Neural progenitor cell (in vitro differentiated cells): ENCODE data around the gene PRPF4. TPM values are rescaled to one million over a fixed set of nuclear protein-coding genes. Genes with fewer than 3 reads are reported as not detected.

Source experiments
- DNase-seq: peaks from one replicate; pipeline ENCODE4 v3.0.0-alpha.2; 2016; ENCODE audit warnings: low spot score
- H2AFZ ChIP-seq: fragments of 200-600 bp; sonication (generic); replicated peaks from 2 replicates; pipeline ENCODE4 v1.6.1; 2016; ENCODE audit warnings: antibody characterized with exemption
- H3F3A ChIP-seq: fragments of 200-600 bp; sonication (generic); 2 replicates; pipeline ENCODE4 v1.6.1; 2016; ENCODE audit warnings: antibody characterized with exemption, low read depth
- H3K27ac ChIP-seq: fragments of 200-600 bp; sonication (generic); 2 replicates; pipeline ENCODE4 v1.5.1; 2016; ENCODE audit warnings: mild to moderate bottlenecking
- H3K27me3 ChIP-seq: fragments of 200-600 bp; sonication (generic); 2 replicates; pipeline ENCODE4 v1.6.1; 2016; ENCODE audit warnings: mild to moderate bottlenecking, moderate library complexity
- H3K36me3 ChIP-seq: fragments of 200-600 bp; sonication (generic); 2 replicates; pipeline ENCODE4 v1.5.1; 2016
- H3K4me1 ChIP-seq: fragments of 200-600 bp; sonication (generic); 2 replicates; pipeline ENCODE4 v1.6.1; 2016; ENCODE audit warnings: mixed run types
- H3K4me2 ChIP-seq: fragments of 200-600 bp; sonication (generic); 2 replicates; pipeline ENCODE4 v1.6.1; 2016
- H3K4me3 ChIP-seq: fragments of 200-600 bp; sonication (generic); 2 replicates; pipeline ENCODE4 v1.5.1; 2016
- H3K79me2 ChIP-seq: fragments of 200-600 bp; sonication (generic); 2 replicates; pipeline ENCODE4 v1.6.1; 2016; ENCODE audit warnings: low read depth
- H3K9ac ChIP-seq: fragments of 200-600 bp; sonication (generic); 2 replicates; pipeline ENCODE4 v1.6.1; 2016
- H3K9me3 ChIP-seq: fragments of 200-600 bp; sonication (generic); 2 replicates; pipeline ENCODE4 v1.5.1; 2016; ENCODE audit warnings: low read depth
- H4K20me1 ChIP-seq: fragments of 200-600 bp; sonication (generic); 2 replicates; pipeline ENCODE4 v1.6.1; 2016; ENCODE audit warnings: low read depth
- H3K27ac Mint-ChIP-seq: 3 replicates; pipeline ENCODE4 v1.8.0; 2021; ENCODE audit warnings: mixed read lengths
- H3K27me3 Mint-ChIP-seq: 2 replicates; pipeline ENCODE4 v1.8.0; 2022; ENCODE audit warnings: low read depth, mild to moderate bottlenecking, inconsistent platforms, moderate library complexity, mixed read lengths; ENCODE audit not compliant: insufficient read depth
- H3K36me3 Mint-ChIP-seq: 3 replicates; pipeline ENCODE4 v1.8.0; 2021; ENCODE audit warnings: mixed read lengths
- H3K4me1 Mint-ChIP-seq: 3 replicates; pipeline ENCODE4 v1.8.0; 2021; ENCODE audit warnings: mixed read lengths
- H3K4me3 Mint-ChIP-seq: 3 replicates; pipeline ENCODE4 v1.8.0; 2021; ENCODE audit warnings: mild to moderate bottlenecking, moderate library complexity, mixed read lengths
- H3K9me3 Mint-ChIP-seq: 3 replicates; pipeline ENCODE4 v1.8.0; 2020; ENCODE audit warnings: mixed read lengths
- EZH2 ChIP-seq: fragments of 200-600 bp; sonication (generic); IDR thresholded peaks from 2 replicates; pipeline ENCODE4 v1.6.1; 2017; ENCODE audit warnings: antibody characterized with exemption, mild to moderate bottlenecking, moderate library complexity
- EZH2phosphoT487 ChIP-seq: fragments of 200-600 bp; sonication (generic); IDR thresholded peaks from 2 replicates; pipeline ENCODE4 v1.6.1; 2017; ENCODE audit warnings: antibody characterized with exemption
- total RNA-seq: library from RNA; depleted of rRNA; stranded (reverse); fragments of >200 nt; gene quantifications from 2 replicates; pipeline ENCODE4 v1.2.3, GENCODE V29; 2015; ENCODE audit warnings: low replicate concordance
- TF ChIP-seq, protein P1 (sequence below): fragments of 200-600 bp; sonication (generic); IDR thresholded peaks from 2 replicates; pipeline ENCODE4 v1.5.1; 2017; ENCODE audit warnings: antibody characterized with exemption, mild to moderate bottlenecking

Gene PRPF4
- total RNA-seq, 1 donor from 2014 or later: 28.2 TPM

DNA sequence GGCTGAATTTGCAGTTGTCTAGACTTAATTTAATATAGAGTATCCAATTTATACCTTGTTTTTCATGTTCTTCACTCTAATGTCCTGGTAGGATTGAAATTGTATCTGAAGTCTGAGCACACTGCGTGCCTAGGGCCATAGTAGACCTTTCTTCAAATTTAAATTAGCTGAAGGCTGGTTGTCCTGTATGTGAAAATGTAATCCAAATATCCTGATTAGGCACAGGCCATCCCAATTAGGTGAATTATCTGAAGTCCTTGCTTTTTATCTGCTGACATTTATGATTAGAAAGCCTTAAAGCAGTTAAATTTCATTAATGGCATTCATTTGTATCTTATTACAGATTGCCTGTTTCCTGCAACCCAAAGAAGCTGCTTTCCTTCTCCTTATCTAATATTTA is 20.5 kb upstream of the PRPF4 start:
- Histone ChIP-seq H3K4me1 (no peaks in the 10 kb centered on the region), H3K4me2 (no peak overlapping the region), H3K27ac (no peak overlapping the region), H4K20me1 (no peaks in the 10 kb centered on the region), H3K9ac (no peak overlapping the region), H3K27me3 (no peaks in the 10 kb centered on the region), H3K36me3 (peaks cover 3% of the 10 kb centered on the region), H3K79me2 (no peaks in the 10 kb centered on the region), H3K4me3 (no peak overlapping the region), H3F3A (no peaks in the 10 kb centered on the region), H3K9me3 (no peaks in the 10 kb centered on the region), H2AFZ (no peak overlapping the region)
- H3K27ac Mint-ChIP-seq: no peak overlapping the region
- peaks cover 18% of the 10 kb centered on the region for H3K36me3 Mint-ChIP-seq
- peaks cover 4% of the 10 kb centered on the region for H3K9me3 Mint-ChIP-seq
- no peaks in the 10 kb centered on the region for H3K27me3 Mint-ChIP-seq
- TF ChIP-seq EZH2 (no peak), EZH2phosphoT487 (no peak)
- TF ChIP-seq, protein P1, sequence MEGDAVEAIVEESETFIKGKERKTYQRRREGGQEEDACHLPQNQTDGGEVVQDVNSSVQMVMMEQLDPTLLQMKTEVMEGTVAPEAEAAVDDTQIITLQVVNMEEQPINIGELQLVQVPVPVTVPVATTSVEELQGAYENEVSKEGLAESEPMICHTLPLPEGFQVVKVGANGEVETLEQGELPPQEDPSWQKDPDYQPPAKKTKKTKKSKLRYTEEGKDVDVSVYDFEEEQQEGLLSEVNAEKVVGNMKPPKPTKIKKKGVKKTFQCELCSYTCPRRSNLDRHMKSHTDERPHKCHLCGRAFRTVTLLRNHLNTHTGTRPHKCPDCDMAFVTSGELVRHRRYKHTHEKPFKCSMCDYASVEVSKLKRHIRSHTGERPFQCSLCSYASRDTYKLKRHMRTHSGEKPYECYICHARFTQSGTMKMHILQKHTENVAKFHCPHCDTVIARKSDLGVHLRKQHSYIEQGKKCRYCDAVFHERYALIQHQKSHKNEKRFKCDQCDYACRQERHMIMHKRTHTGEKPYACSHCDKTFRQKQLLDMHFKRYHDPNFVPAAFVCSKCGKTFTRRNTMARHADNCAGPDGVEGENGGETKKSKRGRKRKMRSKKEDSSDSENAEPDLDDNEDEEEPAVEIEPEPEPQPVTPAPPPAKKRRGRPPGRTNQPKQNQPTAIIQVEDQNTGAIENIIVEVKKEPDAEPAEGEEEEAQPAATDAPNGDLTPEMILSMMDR: no peak
- no peaks in the 10 kb centered on the region for H3K4me1 Mint-ChIP-seq
- DNase-seq: no peak
- H3K4me3 Mint-ChIP-seq: no peak overlapping the region

- Histone ChIP-seq H3K79me2 (no peaks in the 10 kb centered on the region), H3K4me3 (no peak overlapping the region), H3F3A (no peaks in the 10 kb centered on the region), H3K9me3 (no peaks in the 10 kb centered on the region), H3K9ac (no peak overlapping the region), H4K20me1 (no peaks in the 10 kb centered on the region), H2AFZ (no peak overlapping the region), H3K36me3 (peaks cover 3% of the 10 kb centered on the region), H3K27me3 (no peaks in the 10 kb centered on the region), H3K4me1 (no peaks in the 10 kb centered on the region), H3K27ac (no peak overlapping the region), H3K4me2 (no peak overlapping the region)
- Mint-ChIP-seq H3K4me3 (no peak overlapping the region), H3K36me3 (peaks cover 23% of the 10 kb centered on the region), H3K27me3 (no peaks in the 10 kb centered on the region), H3K27ac (no peak overlapping the region), H3K4me1 (no peaks in the 10 kb centered on the region), H3K9me3 (peaks cover 4% of the 10 kb centered on the region)
- TF ChIP-seq, protein P1: no peak
- TF ChIP-seq EZH2phosphoT487: no peak
- TF ChIP-seq EZH2: no peak
- no peak for DNase-seq
Observed at GRCh38 chr9:113255438-113255837, 20.0 kb upstream of the PRPF4 start.

DNA sequence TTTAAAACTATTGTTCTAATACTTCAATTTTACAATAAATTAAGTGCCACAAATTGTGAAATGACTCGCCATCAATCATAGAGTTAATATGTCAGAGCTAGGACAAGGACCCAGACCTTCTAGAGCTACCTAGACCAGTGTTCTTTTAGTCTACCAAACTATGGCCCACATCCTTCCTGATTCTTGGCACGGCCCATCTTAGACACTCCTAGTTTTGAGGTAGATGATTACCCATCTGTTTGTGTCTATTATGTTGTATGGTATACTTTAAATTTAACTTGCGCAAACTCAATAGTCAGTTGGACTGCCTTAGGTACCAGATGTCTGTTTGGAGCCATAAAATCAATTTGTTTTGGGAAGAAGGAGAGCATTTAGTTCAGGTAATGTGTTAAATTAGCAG is 17.6 kb upstream of the PRPF4 start:
- no peak for TF ChIP-seq EZH2phosphoT487
- TF ChIP-seq EZH2: no peak
- TF ChIP-seq, protein P1: no peak
- Mint-ChIP-seq H3K4me1 (no peaks in the 10 kb centered on the region), H3K9me3 (no peaks in the 10 kb centered on the region), H3K27me3 (no peaks in the 10 kb centered on the region), H3K27ac (no peak overlapping the region), H3K36me3 (peaks cover 27% of the 10 kb centered on the region), H3K4me3 (no peak overlapping the region)
- Histone ChIP-seq H3K9me3 (no peaks in the 10 kb centered on the region), H3K27ac (no peak overlapping the region), H3K4me3 (no peak overlapping the region), H3K4me1 (no peaks in the 10 kb centered on the region), H3K36me3 (peaks cover 3% of the 10 kb centered on the region), H3K79me2 (no peaks in the 10 kb centered on the region), H3K27me3 (no peaks in the 10 kb centered on the region), H2AFZ (no peak overlapping the region), H3K9ac (no peak overlapping the region), H3F3A (no peaks in the 10 kb centered on the region), H3K4me2 (no peak overlapping the region), H4K20me1 (no peaks in the 10 kb centered on the region)
- DNase-seq: no peak
